HG03196 (cell line): Measurements from ENCODE around the gene UNC5C.

Experiments
- ATAC-seq: cut with Tn5 transposase; IDR thresholded peaks from one replicate; pipeline ENCODE4 v1.9.1; 2021; ENCODE audit not compliant: unreplicated experiment

UNC5C gene

GRCh38 chr4:95470622-95471021, 78.2 kb downstream of the UNC5C start:
- no peak for ATAC-seq

DNA sequence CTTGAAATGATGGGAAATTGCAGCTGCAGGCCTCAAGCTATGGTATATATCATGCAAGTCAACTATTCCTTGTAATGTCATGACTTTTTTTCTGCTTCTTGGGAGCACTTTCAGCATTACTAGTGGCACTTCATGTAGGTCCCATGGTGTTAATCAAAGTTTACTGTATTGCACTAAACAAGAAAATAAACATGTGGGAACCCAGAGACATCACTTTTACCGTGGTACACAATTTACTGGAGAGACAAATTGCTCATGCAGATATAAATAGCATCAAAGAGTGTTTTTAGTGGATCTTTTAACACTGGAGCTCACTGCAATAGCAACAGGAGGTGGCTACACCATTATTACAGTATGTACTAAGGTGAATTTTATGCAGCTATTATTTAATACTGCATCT, 79.2 kb downstream of the UNC5C start:
- ATAC-seq: no peak

- no peak for ATAC-seq
Measured at GRCh38 chr4:95466791-95467190, 82.0 kb downstream of the UNC5C start.

- no peak for ATAC-seq
Measured at GRCh38 chr4:95465010-95465409, 83.8 kb downstream of the UNC5C start.

- no peak for ATAC-seq
Measured at GRCh38 chr4:95462921-95463320, 85.9 kb downstream of the UNC5C start.

- ATAC-seq: no peak
Measured at GRCh38 chr4:95457353-95457752, 91.4 kb downstream of the UNC5C start.

DNA sequence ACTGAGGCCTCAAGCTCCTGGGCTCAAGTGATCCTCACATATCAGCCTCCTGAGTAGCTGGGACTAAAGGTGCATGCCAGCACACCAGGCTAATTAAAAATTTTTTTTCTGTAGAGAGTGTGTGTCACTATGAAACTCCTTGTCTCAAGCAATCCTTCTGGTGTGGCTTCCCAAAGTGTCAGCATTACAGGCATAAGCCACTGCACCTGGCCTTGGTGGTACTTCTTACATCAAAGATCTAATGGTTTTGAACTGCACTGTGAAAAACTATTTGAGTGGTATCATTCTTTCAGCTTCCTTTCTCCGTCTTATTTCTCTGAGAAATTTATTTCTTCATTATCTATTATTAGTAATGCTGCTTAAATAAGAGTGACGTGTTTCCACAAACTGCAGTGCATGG, 98.5 kb downstream of the UNC5C start:
- ATAC-seq: no peak

DNA sequence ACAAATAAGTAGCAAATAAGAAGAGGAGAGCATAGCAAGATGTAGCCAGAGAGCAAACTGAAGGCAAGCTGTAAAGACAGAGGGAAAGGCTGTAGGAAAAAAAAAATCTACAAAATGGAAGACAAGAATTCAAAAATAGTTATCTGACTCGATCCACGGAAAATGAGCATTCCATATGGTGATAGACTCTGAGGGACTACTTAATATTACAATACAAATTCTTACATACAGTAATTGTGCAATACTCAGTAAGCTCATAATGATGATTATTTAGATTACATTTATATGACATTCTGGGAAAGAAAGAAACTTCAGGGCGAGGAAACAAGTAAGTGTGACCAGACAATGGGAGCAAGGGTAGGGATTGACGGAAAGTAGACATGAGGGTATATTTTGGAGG, 102.6 kb downstream of the UNC5C start:
- ATAC-seq: no peak

DNA sequence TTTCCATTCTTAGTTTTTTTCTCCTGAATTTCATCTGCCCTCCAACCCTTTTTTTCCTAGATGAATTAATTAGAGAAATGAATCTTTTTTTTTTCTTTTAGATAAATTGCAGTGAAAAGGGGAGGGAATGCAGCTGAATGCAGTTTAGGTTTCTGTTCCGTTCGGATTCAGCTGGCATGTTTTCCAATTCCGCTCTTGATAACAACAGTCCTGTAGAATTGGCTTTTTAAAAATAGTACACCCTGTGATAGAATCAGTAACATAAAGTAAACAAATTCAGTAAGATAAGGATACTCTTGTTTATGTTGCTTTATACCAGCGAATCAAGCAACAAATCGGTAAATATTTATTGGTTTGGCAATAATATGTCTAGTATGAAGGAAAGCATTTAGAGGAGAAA, 103.5 kb downstream of the UNC5C start:
- ATAC-seq: no peak

GRCh38 chr4:95444812-95445211, 104.0 kb downstream of the UNC5C start:
- ATAC-seq: no peak

GRCh38 chr4:95439896-95440295, 108.9 kb downstream of the UNC5C start:
- ATAC-seq: no peak

- ATAC-seq: no peak
Measured at GRCh38 chr4:95439071-95439470, 109.7 kb downstream of the UNC5C start.

DNA sequence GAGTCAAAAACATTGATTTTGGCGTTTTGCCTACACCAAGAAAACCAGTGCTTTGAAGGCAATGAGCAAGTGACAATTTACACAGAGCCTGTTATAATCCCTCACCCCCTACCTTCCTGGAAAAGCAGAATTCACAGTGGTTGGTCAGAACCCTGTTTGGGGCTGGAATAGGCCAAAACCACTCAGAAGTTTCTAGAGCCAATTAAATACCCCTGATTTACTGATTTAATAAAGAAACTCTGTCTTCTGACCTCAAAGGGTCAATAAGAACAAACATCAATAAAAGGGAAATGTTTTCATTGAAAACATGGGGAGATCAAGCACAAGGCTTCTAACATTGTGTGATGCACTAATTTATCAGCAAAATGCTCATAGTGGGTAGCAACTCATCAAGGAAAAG, 116.3 kb downstream of the UNC5C start:
- no peak for ATAC-seq

- ATAC-seq: no peak
Measured at GRCh38 chr4:95431678-95432077, 117.1 kb downstream of the UNC5C start.

- ATAC-seq: no peak
Measured at GRCh38 chr4:95429416-95429815, 119.4 kb downstream of the UNC5C start.

- no peak for ATAC-seq
Measured at GRCh38 chr4:95428291-95429070, 120.3 kb downstream of the UNC5C start.

DNA sequence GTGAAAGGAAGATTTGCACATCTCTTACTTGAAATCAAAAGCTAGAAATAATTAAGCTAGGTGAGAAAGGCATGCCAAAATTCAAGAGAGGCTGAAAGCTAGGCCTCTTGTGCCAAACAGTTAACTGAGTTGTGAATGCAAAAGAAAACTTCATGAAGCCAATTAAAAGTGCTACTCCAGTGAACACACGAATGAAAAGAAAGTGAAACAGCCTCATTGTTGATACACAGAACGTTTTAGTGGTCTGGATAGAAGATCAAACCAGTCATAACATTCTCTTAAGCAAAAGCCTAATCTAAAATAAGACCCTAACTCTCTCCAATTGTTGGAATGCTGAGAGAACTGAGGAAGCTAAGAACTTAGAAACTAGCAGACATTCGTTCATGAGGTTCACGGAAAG, 122.3 kb downstream of the UNC5C start:
- ATAC-seq: no peak

DNA sequence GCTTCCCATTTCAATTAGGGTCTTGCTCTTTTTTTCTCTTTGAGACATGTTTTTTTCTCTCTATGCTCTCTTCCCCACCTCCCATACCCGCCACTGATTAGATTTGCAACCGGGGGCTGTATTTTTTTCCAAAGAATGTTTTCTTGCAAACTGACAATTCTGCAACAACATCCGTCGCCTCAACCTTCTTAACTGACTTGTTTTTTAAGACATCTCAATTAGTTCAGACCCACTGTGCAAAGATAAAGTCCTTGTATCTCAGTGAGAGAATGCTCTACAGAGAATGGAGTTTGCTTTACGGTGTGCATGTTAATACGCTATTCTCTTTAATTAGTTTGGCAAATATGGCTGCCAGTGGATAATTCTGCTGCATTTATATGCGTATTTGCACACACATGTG, 126.3 kb downstream of the UNC5C start:
- no peak for ATAC-seq

GRCh38 chr4:95421869-95422268, 126.9 kb downstream of the UNC5C start:
- no peak for ATAC-seq

DNA sequence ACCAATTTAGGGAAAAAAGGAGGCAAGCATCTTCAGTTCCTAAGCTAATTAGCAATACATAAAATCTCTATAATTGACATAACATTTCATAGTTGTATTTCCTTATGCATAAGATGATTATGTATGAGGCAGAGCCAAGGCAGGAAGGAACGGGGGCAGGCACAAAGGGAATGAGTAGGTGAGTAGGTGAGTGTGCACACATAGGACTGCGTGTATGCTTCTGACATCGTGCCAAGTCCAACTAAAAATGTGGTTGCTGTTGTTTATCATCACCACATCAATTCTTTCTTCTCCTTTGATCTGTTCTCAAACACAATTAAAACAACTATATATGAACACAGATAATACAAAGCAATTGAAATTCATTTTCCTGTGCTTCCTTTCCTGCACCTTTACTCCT, 131.2 kb downstream of the UNC5C start:
- no peak for ATAC-seq

DNA sequence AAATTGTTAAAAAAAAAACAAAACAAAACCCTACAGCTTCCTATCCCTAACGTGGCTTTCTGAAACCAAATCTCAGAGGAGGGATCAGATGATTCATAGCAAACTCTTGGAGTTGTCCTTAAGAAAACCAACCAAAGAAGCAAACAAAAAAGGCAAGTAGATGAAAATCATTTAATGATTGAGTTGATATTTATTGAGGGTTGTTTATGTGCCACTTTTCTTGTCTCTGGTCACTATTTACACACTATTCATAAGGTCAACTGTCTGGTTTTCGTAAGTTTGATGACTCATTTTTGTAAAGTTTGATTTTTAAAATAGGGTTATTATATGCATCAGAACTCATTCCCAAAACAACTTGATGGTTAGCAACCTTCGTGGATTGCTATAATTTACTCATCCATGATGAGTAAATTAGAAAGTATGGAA, 133.4 kb downstream of the UNC5C start:
- no peak for ATAC-seq

DNA sequence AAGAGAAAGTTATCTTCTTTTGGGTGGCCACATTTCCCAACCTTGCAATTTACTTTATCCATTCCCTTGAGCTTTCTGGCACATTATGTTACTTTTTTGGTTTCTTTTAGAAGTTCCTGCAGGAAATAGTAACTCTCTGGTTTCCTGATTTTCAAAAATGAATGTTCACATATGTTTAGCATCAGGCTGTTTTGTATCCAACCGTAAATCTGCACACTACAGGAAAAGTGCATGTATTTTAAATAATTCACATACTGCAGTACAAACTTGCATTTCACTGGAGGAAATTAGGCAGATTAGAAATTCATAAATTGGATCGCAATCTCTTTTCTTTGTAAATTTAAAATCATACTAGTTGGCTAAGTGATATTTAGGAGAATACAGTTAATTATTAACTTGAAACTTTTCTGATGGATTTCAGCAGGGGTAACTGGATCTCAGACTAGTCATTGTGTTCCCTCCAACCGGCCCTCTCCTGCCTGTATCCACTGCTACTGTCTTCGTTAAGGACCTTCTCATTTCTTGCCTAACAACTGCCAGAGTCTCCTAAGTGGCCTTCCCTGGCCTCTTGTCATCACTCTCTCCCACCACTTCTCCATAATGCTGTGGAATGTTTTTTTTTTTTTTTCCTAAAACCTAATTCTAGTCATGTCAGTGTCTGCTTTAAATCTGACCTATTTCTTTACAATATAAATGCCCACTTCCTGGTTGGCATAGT, 137.2 kb downstream of the UNC5C start:
- no peak for ATAC-seq
